ENCODE measurements around the gene ZNF44.

DNA sequence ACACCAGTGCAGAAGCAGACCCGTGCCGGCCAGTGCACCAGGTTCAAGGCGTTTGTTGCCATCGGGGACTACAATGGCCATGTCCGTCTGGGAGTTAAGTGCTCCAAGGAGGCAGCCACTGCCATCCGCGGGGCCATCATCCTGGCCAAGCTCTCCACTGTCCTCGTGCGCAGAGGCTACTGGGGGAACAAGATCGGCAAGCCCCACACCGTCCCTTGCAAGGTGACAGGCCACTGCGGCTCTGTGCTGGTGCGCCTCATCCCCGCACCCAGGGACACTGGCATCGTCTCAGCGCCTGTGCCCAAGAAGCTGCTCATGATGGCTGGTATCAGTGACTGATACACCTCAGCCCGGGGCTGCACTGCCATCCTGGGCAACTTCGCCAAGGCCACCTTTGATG lies 10.1 kb downstream of the ZNF44 start:
- TF ChIP-seq POLR2A (IDR thresholded peaks at IDR 0.05): no peak
- TF ChIP-seq, protein P1, sequence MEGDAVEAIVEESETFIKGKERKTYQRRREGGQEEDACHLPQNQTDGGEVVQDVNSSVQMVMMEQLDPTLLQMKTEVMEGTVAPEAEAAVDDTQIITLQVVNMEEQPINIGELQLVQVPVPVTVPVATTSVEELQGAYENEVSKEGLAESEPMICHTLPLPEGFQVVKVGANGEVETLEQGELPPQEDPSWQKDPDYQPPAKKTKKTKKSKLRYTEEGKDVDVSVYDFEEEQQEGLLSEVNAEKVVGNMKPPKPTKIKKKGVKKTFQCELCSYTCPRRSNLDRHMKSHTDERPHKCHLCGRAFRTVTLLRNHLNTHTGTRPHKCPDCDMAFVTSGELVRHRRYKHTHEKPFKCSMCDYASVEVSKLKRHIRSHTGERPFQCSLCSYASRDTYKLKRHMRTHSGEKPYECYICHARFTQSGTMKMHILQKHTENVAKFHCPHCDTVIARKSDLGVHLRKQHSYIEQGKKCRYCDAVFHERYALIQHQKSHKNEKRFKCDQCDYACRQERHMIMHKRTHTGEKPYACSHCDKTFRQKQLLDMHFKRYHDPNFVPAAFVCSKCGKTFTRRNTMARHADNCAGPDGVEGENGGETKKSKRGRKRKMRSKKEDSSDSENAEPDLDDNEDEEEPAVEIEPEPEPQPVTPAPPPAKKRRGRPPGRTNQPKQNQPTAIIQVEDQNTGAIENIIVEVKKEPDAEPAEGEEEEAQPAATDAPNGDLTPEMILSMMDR (IDR thresholded peaks at IDR 0.05): no peak

All from adrenal gland (tissue), 5 donors.